HG03469 (cell line): ENCODE results near the gene TKT.

Experiments used
- ATAC-seq: cut with Tn5 transposase; IDR thresholded peaks from one replicate; pipeline ENCODE4 v1.9.1; 2021; ENCODE audit warnings: mild to moderate bottlenecking, moderate library complexity, moderate number of reproducible peaks; ENCODE audit not compliant: unreplicated experiment

The TKT gene

GRCh38 chr3:53198256-53198977 lies 57.4 kb downstream of the TKT start:
- no peak for ATAC-seq

GRCh38 chr3:53196575-53197407 lies 59.0 kb downstream of the TKT start:
- no peak for ATAC-seq

- ATAC-seq = no peak
These were observed 59.9 kb downstream of the TKT start for GRCh38 chr3:53195602-53196574.

GRCh38 chr3:53195066-53195450 lies 60.8 kb downstream of the TKT start:
- no peak for ATAC-seq

GRCh38 chr3:53194210-53195065 lies 61.4 kb downstream of the TKT start:
- ATAC-seq = no peak

- no peak for ATAC-seq
These were observed 62.2 kb downstream of the TKT start for GRCh38 chr3:53193466-53194209.

- ATAC-seq = no peak
These were observed 63.2 kb downstream of the TKT start for GRCh38 chr3:53192608-53193007.

- ATAC-seq = no peak
These were observed 63.9 kb downstream of the TKT start for GRCh38 chr3:53191836-53192480.

- no peak for ATAC-seq
These were observed 65.2 kb downstream of the TKT start for GRCh38 chr3:53190659-53191058.

- no peak for ATAC-seq
These were observed 66.5 kb downstream of the TKT start for GRCh38 chr3:53189276-53189675.

- ATAC-seq = no peak
These were observed 67.1 kb downstream of the TKT start for GRCh38 chr3:53188720-53189119.

- ATAC-seq = no peak
These were observed 67.6 kb downstream of the TKT start for GRCh38 chr3:53188136-53188685.

- no peak for ATAC-seq
These were observed 68.4 kb downstream of the TKT start for GRCh38 chr3:53187430-53187829.

GRCh38 chr3:53186726-53187125 lies 69.1 kb downstream of the TKT start:
- ATAC-seq = no peak

GRCh38 chr3:53185761-53186465 lies 69.9 kb downstream of the TKT start:
- no peak for ATAC-seq

GRCh38 chr3:53184701-53185100 lies 71.1 kb downstream of the TKT start:
- no peak for ATAC-seq

- ATAC-seq = no peak
These were observed 72.3 kb downstream of the TKT start for GRCh38 chr3:53183514-53183913.

- ATAC-seq = no peak
These were observed 73.0 kb downstream of the TKT start for GRCh38 chr3:53182764-53183355.
